AG04449 (cell line): ENCODE data around the gene HEATR9.

ENCODE experiments used
- CTCF ChIA-PET: fragments of 350-600 bp; formaldehyde crosslinking; extraction: SDS; loops from one replicate; lab custom pipeline; 2021; ENCODE audit warnings: antibody characterized with exemption; lab: Yijun Ruan, JAX
- POLR2A ChIA-PET: fragments of 400-600, 350-600 bp; formaldehyde crosslinking; extraction: SDS; loops from one replicate; lab custom pipeline; 2020; ENCODE audit warnings: antibody characterized with exemption, inconsistent platforms; lab: Yijun Ruan, JAX
- DNase-seq: peaks from one replicate; pipeline ENCODE4 v3.0.0-alpha.2; 2010; ENCODE audit warnings: low read depth, low spot score
- H3K4me3 ChIP-seq: 2 replicates; pipeline ENCODE4 v1.5.1; 2011; ENCODE audit warnings: low read depth, mild to moderate bottlenecking, control low read depth, low read length
- TF ChIP-seq, protein P1 (sequence below): IDR thresholded peaks from one replicate; pipeline ENCODE4 v1.5.1; 2011; ENCODE audit warnings: mild to moderate bottlenecking, moderate library complexity, low read length, control low read depth, inconsistent platforms; ENCODE audit not compliant: insufficient read depth; ENCODE audit errors: missing control alignments

HEATR9 gene

GRCh38 chr17:35849469-35850348 is 19.0 kb downstream of the HEATR9 start:
- CTCF ChIA-PET: interaction anchor here (0.8 to 3.9 kb wide), 23 partner anchors 8 to 301 kb away, joined by 3 to 19 read pairs (median 5); partner anchors contain the start of gene HEATR9
- TF ChIP-seq, protein P1, sequence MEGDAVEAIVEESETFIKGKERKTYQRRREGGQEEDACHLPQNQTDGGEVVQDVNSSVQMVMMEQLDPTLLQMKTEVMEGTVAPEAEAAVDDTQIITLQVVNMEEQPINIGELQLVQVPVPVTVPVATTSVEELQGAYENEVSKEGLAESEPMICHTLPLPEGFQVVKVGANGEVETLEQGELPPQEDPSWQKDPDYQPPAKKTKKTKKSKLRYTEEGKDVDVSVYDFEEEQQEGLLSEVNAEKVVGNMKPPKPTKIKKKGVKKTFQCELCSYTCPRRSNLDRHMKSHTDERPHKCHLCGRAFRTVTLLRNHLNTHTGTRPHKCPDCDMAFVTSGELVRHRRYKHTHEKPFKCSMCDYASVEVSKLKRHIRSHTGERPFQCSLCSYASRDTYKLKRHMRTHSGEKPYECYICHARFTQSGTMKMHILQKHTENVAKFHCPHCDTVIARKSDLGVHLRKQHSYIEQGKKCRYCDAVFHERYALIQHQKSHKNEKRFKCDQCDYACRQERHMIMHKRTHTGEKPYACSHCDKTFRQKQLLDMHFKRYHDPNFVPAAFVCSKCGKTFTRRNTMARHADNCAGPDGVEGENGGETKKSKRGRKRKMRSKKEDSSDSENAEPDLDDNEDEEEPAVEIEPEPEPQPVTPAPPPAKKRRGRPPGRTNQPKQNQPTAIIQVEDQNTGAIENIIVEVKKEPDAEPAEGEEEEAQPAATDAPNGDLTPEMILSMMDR: peak; percentile 62
- POLR2A ChIA-PET: no interaction called here

DNA sequence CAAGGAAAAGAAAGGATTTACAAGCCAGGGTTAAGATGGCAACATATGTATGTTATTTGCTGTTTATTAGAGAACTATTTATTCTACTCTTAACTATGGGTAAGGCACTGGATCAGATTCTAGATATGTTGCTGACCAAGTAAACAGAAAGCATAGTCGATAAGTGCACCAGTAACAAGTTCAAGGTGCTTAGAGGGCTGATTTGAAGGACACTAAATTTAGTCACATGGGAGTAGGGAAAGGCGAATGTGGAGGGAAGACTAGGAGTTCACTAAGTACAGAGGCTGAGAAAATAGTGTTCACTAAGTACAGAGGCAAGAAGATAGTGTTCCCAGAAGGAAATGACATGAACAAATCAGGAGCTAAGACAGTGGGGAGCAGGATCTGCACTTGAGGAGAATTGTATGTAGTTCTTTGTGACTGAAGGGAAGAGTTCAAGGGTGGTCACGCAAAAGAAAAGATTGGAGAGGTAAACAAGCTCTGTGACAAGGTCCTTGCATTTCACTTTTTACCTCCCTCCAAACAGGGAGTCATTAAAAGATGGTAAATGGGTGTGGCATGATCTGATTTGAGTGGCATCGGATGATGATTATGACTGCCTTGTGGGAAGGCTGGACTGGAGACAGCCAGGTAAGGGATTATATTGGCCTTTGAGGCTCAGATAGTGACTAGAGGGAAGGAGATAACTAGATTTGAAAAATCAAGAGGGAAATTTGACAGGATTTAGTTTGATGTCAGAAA is 20.9 kb downstream of the HEATR9 start:
- H3K4me3 ChIP-seq: no peak overlapping the region
- POLR2A ChIA-PET: no interaction called here
- no peak for DNase-seq
- TF ChIP-seq, protein P1: no peak
- CTCF ChIA-PET: interaction anchor here (1.1 to 3.9 kb wide), 11 partner anchors 9 to 301 kb away, joined by 3 to 19 read pairs (median 6); partner anchors contain the start of gene TAF15

More at GRCh38 chr17:35849469-35850348, 19.0 kb downstream of the HEATR9 start:
- DNase-seq: peak; percentile 10
- no peak overlapping the region for H3K4me3 ChIP-seq

DNA sequence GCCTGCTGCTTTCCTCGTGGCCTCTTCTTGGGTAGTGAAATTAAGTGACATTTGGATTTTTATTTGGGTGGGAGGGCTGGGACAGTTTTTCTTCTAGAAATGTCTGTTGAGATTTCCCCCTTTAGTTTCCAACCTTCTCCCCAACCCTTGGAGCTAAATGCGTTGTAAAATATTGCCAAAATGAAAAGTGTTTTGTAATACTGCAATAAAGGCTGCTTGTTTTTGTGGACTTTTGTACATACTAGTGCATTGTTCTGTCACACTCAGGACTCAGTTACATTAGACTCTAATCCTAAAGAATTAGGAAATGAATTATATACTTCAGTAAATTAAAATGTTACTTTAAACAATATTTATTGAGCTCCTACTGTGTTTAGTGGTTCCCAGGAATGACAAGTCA is 21.7 kb downstream of the HEATR9 start:
- H3K4me3 ChIP-seq: no peak overlapping the region
- POLR2A ChIA-PET: no interaction called here
- TF ChIP-seq, protein P1: no peak
- CTCF ChIA-PET: interaction anchor here (1.0 to 3.9 kb wide), 5 partner anchors 8 to 302 kb away, joined by 3 to 19 read pairs (median 6); partner anchors contain the start of gene TAF15
- no peak for DNase-seq

DNA sequence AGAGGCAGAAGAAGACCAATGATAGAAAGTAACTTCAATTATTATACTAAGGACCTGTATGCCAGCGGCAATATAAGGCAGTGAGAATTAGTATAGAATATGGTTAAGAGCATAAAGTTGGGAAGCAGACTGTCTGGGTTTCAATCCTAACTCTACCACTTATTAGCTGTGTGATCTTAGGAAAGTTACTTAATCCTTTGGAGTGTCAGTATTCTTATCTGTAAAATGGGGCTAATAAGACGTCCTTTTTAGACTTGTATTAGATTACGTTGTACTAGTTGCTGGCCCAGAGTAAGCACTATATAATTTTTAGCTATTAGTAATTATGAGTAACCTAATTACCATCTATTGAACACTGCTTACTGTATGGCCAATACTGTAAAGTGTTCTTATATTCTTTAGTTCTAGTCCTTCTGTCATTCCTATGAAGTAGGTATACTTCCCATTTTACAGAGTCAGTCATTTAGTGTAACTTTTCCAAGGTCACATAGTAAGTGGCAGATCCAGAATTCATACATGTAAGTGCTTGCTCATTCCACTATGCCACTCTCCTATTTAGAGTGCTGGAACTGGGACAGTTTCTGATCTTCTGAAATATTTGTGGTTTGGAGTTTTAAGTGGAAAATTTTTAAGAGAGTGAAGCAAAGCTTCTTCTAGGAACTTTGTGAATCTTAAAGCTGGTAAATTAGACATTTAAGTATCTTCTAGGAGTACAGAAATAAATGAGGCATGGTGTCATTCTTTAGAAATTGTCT is 22.5 kb downstream of the HEATR9 start:
- TF ChIP-seq, protein P1: no peak
- peak; percentile 9 for DNase-seq
- ChIA-PET POLR2A (no interaction called here), CTCF (interaction anchor here (1.0 to 3.9 kb wide), 3 partner anchors 9 to 19 kb away, joined by 3 to 19 read pairs (median 5); no protein-coding TSS in a partner anchor)
- no peak overlapping the region for H3K4me3 ChIP-seq

DNA sequence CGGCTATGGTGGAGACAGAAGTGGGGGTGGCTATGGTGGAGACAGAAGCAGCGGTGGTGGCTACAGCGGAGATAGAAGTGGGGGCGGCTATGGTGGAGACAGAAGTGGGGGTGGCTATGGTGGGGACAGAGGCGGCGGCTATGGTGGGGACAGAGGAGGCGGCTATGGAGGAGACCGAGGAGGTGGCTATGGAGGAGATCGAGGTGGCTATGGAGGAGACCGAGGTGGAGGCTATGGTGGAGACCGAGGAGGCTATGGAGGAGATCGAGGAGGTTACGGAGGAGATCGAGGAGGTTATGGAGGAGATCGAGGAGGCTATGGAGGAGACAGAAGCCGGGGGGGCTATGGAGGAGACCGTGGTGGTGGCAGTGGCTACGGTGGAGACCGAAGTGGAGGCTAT is 24.1 kb downstream of the HEATR9 start:
- CTCF ChIA-PET: no interaction called here
- POLR2A ChIA-PET: no interaction called here
- TF ChIP-seq, protein P1: no peak
- no peak for DNase-seq
- H3K4me3 ChIP-seq: no peak overlapping the region
